Caco-2 (cell line): ENCODE data around the gene OR2AT4. TPM values are rescaled to one million over a fixed set of nuclear protein-coding genes. Genes with fewer than 3 reads are reported as not detected.

Experiments used
- BruUV-seq: library from RNA; stranded (reverse); fragments of 400-500 nt; replicated peaks from 2 replicates; lab custom pipeline; 2021; lab: Mats Ljungman, UMichigan
- CTCF ChIA-PET: fragments of 300-600 bp; sonication (Branson Sonifier 250); formaldehyde crosslinking; loops from one replicate; lab custom pipeline; 2022; ENCODE audit warnings: antibody characterized with exemption; lab: Charles Lee
- POLR2A ChIA-PET: fragments of 300-600 bp; sonication (Branson Sonifier 250); formaldehyde crosslinking; loops from one replicate; lab custom pipeline; 2022; ENCODE audit warnings: antibody characterized with exemption; lab: Charles Lee
- DNase-seq, 2 experiments: peaks; one replicate each; pipeline versions ENCODE4 v3.0.0 to v3.0.0-alpha.2; 2020 to 2022
- H3K27me3 ChIP-seq: replicated peaks from 2 replicates; pipeline ENCODE4 v1.6.0; 2011; ENCODE audit warnings: low read length; ENCODE audit not compliant: control insufficient read depth, insufficient read depth
- H3K36me3 ChIP-seq: 2 replicates; pipeline ENCODE4 v1.5.1; 2011; ENCODE audit warnings: low read length; ENCODE audit not compliant: control insufficient read depth, insufficient read depth
- H3K4me1 ChIP-seq: fragments of 250-450 bp; sonication (Bioruptor Pico); 2 replicates; pipeline ENCODE4 v1.5.1; 2020; ENCODE audit warnings: mild to moderate bottlenecking
- H3K4me3 ChIP-seq: 2 replicates; pipeline ENCODE4 v1.5.1; 2011; ENCODE audit warnings: low read depth, mild to moderate bottlenecking, control low read depth, low read length
- H3K9me3 ChIP-seq: fragments of 250-450 bp; sonication (Bioruptor Pico); 2 replicates; pipeline ENCODE4 v1.5.1; 2020; ENCODE audit warnings: mild to moderate bottlenecking, moderate library complexity
- H3K27ac Mint-ChIP-seq: one replicate; pipeline ENCODE4 v1.8.0; 2022; ENCODE audit warnings: mixed read lengths; ENCODE audit not compliant: unreplicated experiment
- H3K27me3 Mint-ChIP-seq: one replicate; pipeline ENCODE4 v1.8.0; 2022; ENCODE audit warnings: mixed read lengths; ENCODE audit not compliant: insufficient read depth, unreplicated experiment
- H3K36me3 Mint-ChIP-seq: one replicate; pipeline ENCODE4 v1.8.0; 2022; ENCODE audit warnings: mild to moderate bottlenecking, mixed read lengths; ENCODE audit not compliant: insufficient read depth, unreplicated experiment
- H3K4me1 Mint-ChIP-seq: one replicate; pipeline ENCODE4 v1.8.0; 2022; ENCODE audit warnings: low read depth, mixed read lengths; ENCODE audit not compliant: unreplicated experiment
- H3K4me3 Mint-ChIP-seq: one replicate; pipeline ENCODE4 v1.8.0; 2022; ENCODE audit warnings: mild to moderate bottlenecking, moderate library complexity, mixed read lengths; ENCODE audit not compliant: unreplicated experiment
- H3K9me3 Mint-ChIP-seq: one replicate; pipeline ENCODE4 v1.8.0; 2022; ENCODE audit warnings: mixed read lengths; ENCODE audit not compliant: unreplicated experiment
- CTCF ChIP-seq, 2 experiments: fragments of 200-600 bp in 1 of 2; IDR thresholded peaks; 1 replicate in 1 of 2; 2 replicates in 1 of 2; pipeline versions ENCODE4 v1.5.1 to v1.8.0; 2011 to 2022; ENCODE audit warnings: antibody characterized with exemption in 1 of 2, control low read depth in 1 of 2, inconsistent platforms in 1 of 2, low read depth in 1 of 2, low read length in 1 of 2, mild to moderate bottlenecking in 1 of 2, moderate library complexity in 1 of 2; ENCODE audit not compliant: insufficient read depth in 1 of 2, severe bottlenecking in 1 of 2, unreplicated experiment in 1 of 2
- intact Hi-C: fragments of 100-400 bp; cut with micrococcal nuclease; formaldehyde crosslinking; loops from one replicate; pipeline ENCODE4 v1.10.0; 2022; ENCODE audit not compliant: unreplicated experiment
- total RNA-seq: library from RNA; stranded (reverse); gene quantifications from 2 replicates; pipeline ENCODE4 v1.2.3, GENCODE V29; 2022

OR2AT4 gene
- total RNA-seq, 1 experiment from 2014 or later = not detected

- H3K4me3 ChIP-seq = no peak overlapping the region
- Mint-ChIP-seq H3K4me3 (no peak overlapping the region), H3K27ac (no peak overlapping the region), H3K27me3 (peaks cover 8% of the 10 kb centered on the region), H3K36me3 (no peaks in the 10 kb centered on the region), H3K9me3 (no peaks in the 10 kb centered on the region), H3K4me1 (no peaks in the 10 kb centered on the region)
- H3K27me3 ChIP-seq = no peaks in the 10 kb centered on the region
- ChIA-PET CTCF (interaction anchor here (0.6 kb wide), 1 partner anchor 80 kb away, joined by 3 read pairs; no protein-coding TSS in a partner anchor), POLR2A (no interaction called here)
- no peak for TF ChIP-seq CTCF (IDR thresholded peaks at IDR 0.05; ENCODE audit: insufficient read depth in 1 of 2, low read depth in 1 of 2, low read length in 1 of 2, severe bottlenecking in 1 of 2, unreplicated experiment in 1 of 2)
- intact Hi-C loops = no loop called here
- H3K9me3 ChIP-seq = no peaks in the 10 kb centered on the region; the same call in 1 of the 2 replicates
- no peaks in the 10 kb centered on the region for H3K4me1 ChIP-seq
- H3K36me3 ChIP-seq = no peaks in the 10 kb centered on the region
- no peak for DNase-seq
- no TSS peak for BruUV-seq
Measured at GRCh38 chr11:75063741-75064314, 32.8 kb downstream of the OR2AT4 start.

- Mint-ChIP-seq H3K27ac (no peak overlapping the region), H3K36me3 (no peaks in the 10 kb centered on the region), H3K4me3 (no peak overlapping the region), H3K9me3 (peaks cover 2% of the 10 kb centered on the region), H3K4me1 (no peaks in the 10 kb centered on the region), H3K27me3 (peaks cover 2% of the 10 kb centered on the region)
- H3K4me1 ChIP-seq = no peaks in the 10 kb centered on the region
- no peak overlapping the region for H3K4me3 ChIP-seq
- DNase-seq = no peak
- no peak for TF ChIP-seq CTCF (IDR thresholded peaks at IDR 0.05; ENCODE audit: insufficient read depth in 1 of 2, low read depth in 1 of 2, low read length in 1 of 2, severe bottlenecking in 1 of 2, unreplicated experiment in 1 of 2)
- H3K9me3 ChIP-seq = no peaks in the 10 kb centered on the region; the same call in 1 of the 2 replicates
- ChIA-PET CTCF (interaction anchor here (0.8 to 0.9 kb wide), 3 partner anchors 9 to 12 kb away, joined by 3 read pairs; no protein-coding TSS in a partner anchor), POLR2A (no interaction called here)
- no TSS peak for BruUV-seq
- intact Hi-C loops = no loop called here
- H3K36me3 ChIP-seq = no peaks in the 10 kb centered on the region
- no peaks in the 10 kb centered on the region; the same call in 1 of the 2 replicates for H3K27me3 ChIP-seq
Measured at GRCh38 chr11:75059299-75059698, 37.4 kb downstream of the OR2AT4 start.

- no peak overlapping the region for H3K27ac Mint-ChIP-seq
- no peak for DNase-seq
- Histone ChIP-seq H3K4me3 (no peak overlapping the region), H3K4me1 (no peaks in the 10 kb centered on the region), H3K9me3 (peaks cover 12% of the 10 kb centered on the region), H3K36me3 (no peaks in the 10 kb centered on the region), H3K27me3 (no peaks in the 10 kb centered on the region; the same call in 1 of the 2 replicates)
- H3K9me3 Mint-ChIP-seq = peaks cover 22% of the 10 kb centered on the region
- ChIA-PET CTCF (interaction anchor here (0.7 kb wide), 1 partner anchor 28 kb away, joined by 3 read pairs; no protein-coding TSS in a partner anchor), POLR2A (no interaction called here)
- no TSS peak for BruUV-seq
- no peak overlapping the region for H3K4me3 Mint-ChIP-seq
- no peak for TF ChIP-seq CTCF (IDR thresholded peaks at IDR 0.05; ENCODE audit: insufficient read depth in 1 of 2, low read depth in 1 of 2, low read length in 1 of 2, severe bottlenecking in 1 of 2, unreplicated experiment in 1 of 2)
- H3K4me1 Mint-ChIP-seq = no peaks in the 10 kb centered on the region
- peaks cover 7% of the 10 kb centered on the region for H3K27me3 Mint-ChIP-seq
- H3K36me3 Mint-ChIP-seq = no peaks in the 10 kb centered on the region
- intact Hi-C loops = no loop called here
Measured at GRCh38 chr11:75056814-75057213, 39.9 kb downstream of the OR2AT4 start.
